ENCODE data around the gene CDKN2B.

The CDKN2B gene

GRCh38 chr9:21997480-21997879, 11.6 kb downstream of the CDKN2B start:
- no peak for DNase-seq (ENCODE audit: low spot score)
- in situ Hi-C loops (cut with MboI; ENCODE audit: low sequenced_read_pairs, unreplicated experiment) = no loop called here
- TF ChIP-seq CTCF (IDR thresholded peaks at IDR 0.05; ENCODE audit: borderline replicate concordance, control extremely low read depth, extremely low read depth, insufficient read depth, missing control alignments) = no peak

GRCh38 chr9:21996858-21997257, 12.2 kb downstream of the CDKN2B start:
- in situ Hi-C loops (cut with MboI; ENCODE audit: low sequenced_read_pairs, unreplicated experiment) = no loop called here
- no peak for DNase-seq (ENCODE audit: low spot score)
- TF ChIP-seq CTCF (IDR thresholded peaks at IDR 0.05; ENCODE audit: borderline replicate concordance, control extremely low read depth, extremely low read depth, insufficient read depth, missing control alignments) = no peak

GRCh38 chr9:21996438-21996837, 12.7 kb downstream of the CDKN2B start:
- TF ChIP-seq CTCF (IDR thresholded peaks at IDR 0.05; ENCODE audit: borderline replicate concordance, control extremely low read depth, extremely low read depth, insufficient read depth, missing control alignments) = no peak
- in situ Hi-C loops (cut with MboI; ENCODE audit: low sequenced_read_pairs, unreplicated experiment) = no loop called here
- no peak for DNase-seq (ENCODE audit: low spot score)

- peak; percentile 8 for TF ChIP-seq CTCF (IDR thresholded peaks at IDR 0.05; ENCODE audit: borderline replicate concordance, control extremely low read depth, extremely low read depth, insufficient read depth, missing control alignments)
- in situ Hi-C loops (cut with MboI; ENCODE audit: low sequenced_read_pairs, unreplicated experiment) = no loop called here
- DNase-seq (ENCODE audit: low spot score) = peak; percentile 52
Observed at GRCh38 chr9:21995666-21996398, 13.3 kb downstream of the CDKN2B start.

- in situ Hi-C loops (cut with MboI; ENCODE audit: low sequenced_read_pairs, unreplicated experiment) = no loop called here
- TF ChIP-seq CTCF (IDR thresholded peaks at IDR 0.05; ENCODE audit: borderline replicate concordance, control extremely low read depth, extremely low read depth, insufficient read depth, missing control alignments) = no peak
- peak; percentile 90 for DNase-seq (ENCODE audit: low spot score)
Observed at GRCh38 chr9:21995006-21995665, 14.0 kb downstream of the CDKN2B start.

- in situ Hi-C loops (cut with MboI; ENCODE audit: low sequenced_read_pairs, unreplicated experiment) = no loop called here
- peak; percentile 74 for DNase-seq (ENCODE audit: low spot score)
- peak; percentile 22 for TF ChIP-seq CTCF (IDR thresholded peaks at IDR 0.05; ENCODE audit: borderline replicate concordance, control extremely low read depth, extremely low read depth, insufficient read depth, missing control alignments)
Observed at GRCh38 chr9:21994556-21995005, 14.5 kb downstream of the CDKN2B start, which contains the start of gene CDKN2B-AS1. Gene CDKN2B-AS1, plus strand, starts transcription at chr9:21994791.

All from GM13976 (cell line).